Mesothelial cell of epicardium (in vitro differentiated cells): Measurements from ENCODE around the gene MS4A14. TPM values are rescaled to one million over a fixed set of nuclear protein-coding genes. Genes with fewer than 3 reads are reported as not detected.
"Not testable (repeated sequence)": the region's sequence is repeated elsewhere in the genome, so short reads cannot be mapped to it uniquely, and the experiment has no call there.

ENCODE experiments used
- DNase-seq, 2 experiments: peaks; one replicate each; pipeline ENCODE4 v3.0.0; 2021; ENCODE audit warnings: low spot score in 2 of 2; ENCODE audit not compliant: unreplicated experiment in 2 of 2
- H3K27ac Mint-ChIP-seq: 2 replicates; pipeline ENCODE4 v1.8.0; 2021; ENCODE audit warnings: mixed read lengths
- H3K27me3 Mint-ChIP-seq: 2 replicates; pipeline ENCODE4 v1.8.0; 2021; ENCODE audit warnings: low read depth, mixed read lengths
- H3K36me3 Mint-ChIP-seq: 2 replicates; pipeline ENCODE4 v1.8.0; 2021; ENCODE audit warnings: mixed read lengths
- H3K4me1 Mint-ChIP-seq: 2 replicates; pipeline ENCODE4 v1.8.0; 2021; ENCODE audit warnings: mixed read lengths
- H3K4me3 Mint-ChIP-seq: 2 replicates; pipeline ENCODE4 v1.8.0; 2021; ENCODE audit warnings: mild to moderate bottlenecking, moderate library complexity, mixed read lengths
- H3K9me3 Mint-ChIP-seq: 2 replicates; pipeline ENCODE4 v1.8.0; 2021; ENCODE audit warnings: mixed read lengths
- CTCF ChIP-seq: fragments of 200-600 bp; sonication (generic); IDR thresholded peaks from one replicate; pipeline ENCODE4 v1.5.0; 2021; ENCODE audit warnings: antibody characterized with exemption; ENCODE audit not compliant: unreplicated experiment
- total RNA-seq: library from RNA; stranded (reverse); gene quantifications from 3 replicates; pipeline ENCODE4 v1.2.1, GENCODE V29; 2021

The MS4A14 gene
- total RNA-seq, 1 donor from 2014 or later: not detected

- Mint-ChIP-seq H3K27me3 (no peaks in the 10 kb centered on the region), H3K4me3 (no peak overlapping the region), H3K27ac (no peak overlapping the region), H3K36me3 (no peaks in the 10 kb centered on the region), H3K4me1 (no peaks in the 10 kb centered on the region), H3K9me3 (no peaks in the 10 kb centered on the region)
- no peak for TF ChIP-seq CTCF
- DNase-seq: no peak
Measured at GRCh38 chr11:60428517-60428916, 32.3 kb downstream of the MS4A14 start.

- Mint-ChIP-seq H3K27me3 (no peaks in the 10 kb centered on the region), H3K27ac (no peak within 1 kb of the TSS), H3K4me1 (no peaks in the 10 kb centered on the region), H3K4me3 (no peak within 1 kb of the TSS), H3K36me3 (no peaks in the 10 kb centered on the region), H3K9me3 (no peaks in the 10 kb centered on the region)
- DNase-seq: no peak
- TF ChIP-seq CTCF: no peak
Measured at GRCh38 chr11:60429272-60429671, 33.0 kb downstream of the MS4A14 start, which contains the start of gene MS4A5. MS4A5 (plus strand) TSS chr11:60429572; CDS start chr11:60429675, 103 bp downstream.

GRCh38 chr11:60431251-60431650, 35.0 kb downstream of the MS4A14 start:
- Mint-ChIP-seq H3K4me1 (no peaks in the 10 kb centered on the region), H3K27ac (no peak overlapping the region), H3K27me3 (no peaks in the 10 kb centered on the region), H3K36me3 (no peaks in the 10 kb centered on the region), H3K9me3 (no peaks in the 10 kb centered on the region), H3K4me3 (no peak overlapping the region)
- DNase-seq: no peak
- TF ChIP-seq CTCF: no peak

- Mint-ChIP-seq H3K27ac (no peak overlapping the region), H3K9me3 (no peaks in the 10 kb centered on the region), H3K27me3 (no peaks in the 10 kb centered on the region), H3K36me3 (no peaks in the 10 kb centered on the region), H3K4me3 (no peak overlapping the region), H3K4me1 (no peaks in the 10 kb centered on the region)
- TF ChIP-seq CTCF: no peak
- no peak for DNase-seq
Measured at GRCh38 chr11:60433401-60433800, 37.1 kb downstream of the MS4A14 start.

GRCh38 chr11:60447070-60447469, 50.8 kb downstream of the MS4A14 start:
- Mint-ChIP-seq H3K36me3 (no peaks in the 10 kb centered on the region), H3K9me3 (peaks cover 4% of the 10 kb centered on the region), H3K4me3 (no peak overlapping the region), H3K4me1 (no peaks in the 10 kb centered on the region), H3K27ac (no peak overlapping the region), H3K27me3 (no peaks in the 10 kb centered on the region)
- TF ChIP-seq CTCF: no peak
- DNase-seq: no peak

GRCh38 chr11:60447846-60448245, 51.6 kb downstream of the MS4A14 start:
- no peaks in the 10 kb centered on the region for H3K36me3 Mint-ChIP-seq
- peaks cover 4% of the 10 kb centered on the region for H3K9me3 Mint-ChIP-seq
- H3K27me3 Mint-ChIP-seq: no peaks in the 10 kb centered on the region
- no peak overlapping the region for H3K4me3 Mint-ChIP-seq
- H3K4me1 Mint-ChIP-seq: no peaks in the 10 kb centered on the region
- no peak for TF ChIP-seq CTCF
- DNase-seq: no peak
- H3K27ac Mint-ChIP-seq: no peak overlapping the region

GRCh38 chr11:60451185-60451584, 54.9 kb downstream of the MS4A14 start:
- not testable (repeated sequence) for H3K36me3 Mint-ChIP-seq, H3K4me1 Mint-ChIP-seq, DNase-seq, H3K4me3 Mint-ChIP-seq, H3K9me3 Mint-ChIP-seq, H3K27ac Mint-ChIP-seq, H3K27me3 Mint-ChIP-seq
